Stimulated activated CD4-positive, alpha-beta T cell treated with anti-CD3 and anti-CD28 coated beads, Interleukin-2, amount 100 ng/mL, for 4 hours (primary cell): ENCODE measurements around the gene STARD5.
A peak's percentile ranks its signal among the peaks of the same experiment; 100 is the strongest.
"Not testable (repeated sequence)": the region's sequence is repeated elsewhere in the genome, so short reads cannot be mapped to it uniquely, and the experiment has no call there.

ENCODE experiments used
- DNase-seq: peaks from one replicate; pipeline ENCODE4 v3.0.0-alpha.2; 2020; ENCODE audit warnings: low read depth

STARD5 gene, protein sequence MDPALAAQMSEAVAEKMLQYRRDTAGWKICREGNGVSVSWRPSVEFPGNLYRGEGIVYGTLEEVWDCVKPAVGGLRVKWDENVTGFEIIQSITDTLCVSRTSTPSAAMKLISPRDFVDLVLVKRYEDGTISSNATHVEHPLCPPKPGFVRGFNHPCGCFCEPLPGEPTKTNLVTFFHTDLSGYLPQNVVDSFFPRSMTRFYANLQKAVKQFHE

DNA sequence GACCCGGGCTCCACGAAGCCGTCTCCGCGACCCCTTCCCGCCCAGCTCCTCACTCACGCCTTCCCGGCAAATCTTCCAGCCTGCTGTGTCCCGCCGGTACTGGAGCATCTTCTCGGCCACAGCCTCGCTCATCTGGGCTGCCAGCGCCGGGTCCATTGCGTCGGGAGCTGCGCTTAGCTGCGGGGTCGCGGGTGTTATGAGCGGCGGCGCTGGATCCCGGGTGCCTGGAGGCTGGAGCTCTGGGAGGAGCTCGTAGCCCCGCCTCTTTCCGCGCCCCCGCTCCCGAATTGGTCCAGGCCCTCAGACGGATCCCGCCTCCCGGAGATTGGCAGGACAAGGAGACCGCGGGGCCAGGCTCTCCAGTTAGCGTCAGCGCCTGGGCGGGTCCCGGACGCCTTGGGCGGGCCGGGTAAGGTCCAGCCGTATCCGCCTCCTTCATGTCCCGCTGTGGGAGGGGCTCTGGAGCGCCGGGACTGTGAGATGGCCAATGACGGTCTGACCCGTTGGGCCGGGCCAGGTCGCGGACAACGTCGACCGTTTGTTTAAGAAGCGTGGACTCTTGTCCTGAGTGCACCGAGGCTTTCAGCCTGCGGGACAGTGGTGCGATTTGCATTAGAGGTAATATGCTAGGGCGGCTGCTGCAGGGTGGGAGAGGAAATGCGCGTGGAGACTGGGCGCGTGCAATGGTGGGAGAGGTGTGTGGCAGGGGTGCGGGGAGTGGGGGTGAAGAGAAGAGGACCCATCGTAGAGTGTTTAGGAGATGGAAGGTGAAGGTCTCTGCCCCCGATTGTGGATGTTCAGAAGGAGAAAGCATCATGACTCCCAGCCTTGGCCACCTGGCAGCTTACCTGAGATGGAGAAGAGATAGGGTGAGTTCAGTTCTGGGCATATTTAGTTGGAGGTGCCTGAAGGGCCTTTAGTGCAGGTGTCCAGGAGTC is at the start of gene STARD5:
STARD5 (minus strand) TSS at position 198 of the 938 bp plus-strand sequence; CDS start at position 156, 42 bp downstream.
- DNase-seq, result peak; percentile 93

DNA sequence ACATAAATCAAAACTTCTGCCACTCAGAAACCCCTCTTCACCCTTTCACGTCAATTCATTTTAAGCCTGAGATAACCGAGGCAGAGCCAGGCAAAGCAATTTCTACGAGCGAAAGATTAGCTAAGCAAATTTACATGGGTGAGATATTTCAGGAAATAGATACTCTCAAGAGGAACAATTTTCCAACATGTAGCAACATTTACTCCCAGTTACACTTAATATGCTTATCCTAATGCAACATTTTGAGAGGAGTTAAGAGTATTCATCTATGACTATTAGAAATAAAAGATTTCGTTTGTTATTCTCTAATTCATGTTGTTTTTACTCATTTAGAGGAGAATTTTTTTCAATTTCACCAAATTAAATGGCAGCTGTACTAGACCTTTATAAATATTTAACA is 49.2 kb upstream of the STARD5 start:
- DNase-seq, result no peak

GRCh38 chr15:81372575-81372974 is 48.6 kb upstream of the STARD5 start:
- no peak for DNase-seq

- no peak for DNase-seq
Observed at GRCh38 chr15:81363718-81364500, 40.0 kb upstream of the STARD5 start.

DNA sequence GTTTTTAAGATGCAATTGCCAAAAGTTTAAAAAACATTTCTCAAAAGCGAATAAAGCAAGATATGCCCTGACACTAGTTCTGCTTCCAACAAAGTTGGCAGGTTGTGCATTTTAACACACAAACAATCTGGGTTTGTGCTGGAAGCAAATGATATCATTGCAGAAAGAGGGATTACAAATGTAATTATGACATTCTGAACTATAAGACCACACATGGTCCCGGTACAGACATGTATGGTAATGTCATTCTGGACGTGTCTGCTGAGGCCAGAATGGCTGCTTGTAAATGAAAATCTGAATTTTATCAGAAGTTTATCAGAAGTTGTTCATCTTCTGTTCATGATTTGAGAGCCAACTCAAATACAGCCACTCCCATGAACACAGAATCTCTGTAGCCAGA is 39.3 kb upstream of the STARD5 start:
- DNase-seq, result no peak

DNA sequence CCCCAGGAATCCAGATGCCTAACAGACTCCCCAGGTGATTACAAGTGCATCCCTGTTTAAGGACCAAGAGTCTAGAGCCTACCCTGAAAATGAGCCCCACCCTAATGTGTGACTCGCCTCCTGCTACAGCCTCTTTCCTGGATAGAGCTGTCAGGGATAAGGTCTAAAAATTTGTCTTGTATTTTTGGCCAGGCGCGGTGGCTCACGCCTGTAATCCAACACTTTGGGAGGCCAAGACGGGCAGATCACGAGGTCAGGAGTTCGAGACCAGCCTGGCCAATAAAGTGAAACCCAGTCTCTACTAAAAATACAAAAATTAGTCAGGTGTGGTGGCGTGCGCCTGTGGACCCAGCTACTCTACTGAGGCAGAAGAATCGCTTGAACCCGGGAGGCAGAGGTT is 38.8 kb upstream of the STARD5 start:
- no peak for DNase-seq

DNA sequence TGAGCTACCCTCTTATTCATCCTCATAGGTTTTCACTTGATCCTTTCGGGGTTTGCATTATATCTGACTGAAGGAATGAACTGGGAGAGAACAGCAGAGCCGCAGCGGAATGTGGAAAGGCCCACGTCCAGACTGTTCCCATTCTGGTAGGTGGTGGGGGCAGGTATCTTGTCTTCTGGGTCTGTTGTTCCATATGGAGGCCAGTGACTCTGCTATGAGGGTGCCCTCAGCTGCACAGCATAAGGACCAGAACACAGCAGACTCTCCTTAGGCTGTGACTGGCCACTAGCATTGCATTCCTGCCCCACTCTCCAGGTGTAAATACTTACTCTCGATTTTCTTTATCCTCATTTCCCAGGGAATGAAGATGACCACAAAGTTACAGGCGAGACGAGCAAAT is 38.0 kb upstream of the STARD5 start:
- no peak for DNase-seq

- DNase-seq, result no peak
Observed at GRCh38 chr15:81360491-81360890, 36.5 kb upstream of the STARD5 start.

- no peak for DNase-seq
Observed at GRCh38 chr15:81358248-81358647, 34.3 kb upstream of the STARD5 start.

DNA sequence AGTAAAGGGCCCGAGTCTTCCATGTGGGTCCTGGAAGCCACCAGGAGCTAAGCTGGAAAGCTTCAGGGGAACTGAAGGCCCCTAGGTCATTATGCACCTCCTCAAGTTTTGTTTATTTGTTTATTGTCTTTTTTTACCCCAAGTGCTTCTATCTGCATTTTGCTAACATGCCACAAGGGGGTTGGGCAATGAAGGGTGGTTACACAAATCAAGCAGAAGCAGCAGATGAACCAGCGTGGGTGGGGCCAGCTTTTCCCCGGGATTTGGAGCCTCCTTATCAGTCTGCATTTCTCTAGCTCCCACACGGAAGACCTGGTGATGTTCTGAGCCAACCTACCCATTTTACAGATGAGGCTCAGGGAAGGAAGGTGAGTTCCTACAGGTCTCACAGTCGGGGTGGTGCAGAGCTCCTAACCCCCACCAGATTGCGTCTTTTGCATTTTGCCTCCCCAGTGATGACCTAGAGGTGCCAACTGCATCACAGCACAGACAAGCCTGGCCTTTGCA is 33.3 kb upstream of the STARD5 start:
- no peak for DNase-seq

GRCh38 chr15:81356252-81356651 is 32.3 kb upstream of the STARD5 start:
- DNase-seq, result no peak

DNA sequence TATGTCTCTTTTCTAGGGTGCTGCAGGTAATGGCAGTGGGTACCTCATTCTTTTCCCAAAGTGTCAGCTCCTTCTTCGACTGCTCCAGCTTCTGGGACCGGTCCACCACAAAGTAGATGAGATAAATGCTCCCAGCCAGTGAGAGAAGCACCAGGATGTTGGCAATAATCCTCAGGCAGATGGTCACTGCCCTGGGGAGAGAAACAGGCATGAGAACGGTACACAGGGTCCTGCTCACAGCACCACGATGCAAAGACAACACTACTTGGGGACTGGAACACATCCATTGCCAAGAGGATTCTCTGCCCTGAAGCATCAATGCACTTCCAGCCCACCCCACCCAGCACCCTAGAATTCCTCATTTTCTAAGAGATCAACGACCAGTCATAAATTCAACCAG is 27.7 kb upstream of the STARD5 start:
- no peak for DNase-seq

- DNase-seq, result no peak
Observed at GRCh38 chr15:81349271-81349670, 25.3 kb upstream of the STARD5 start.

DNA sequence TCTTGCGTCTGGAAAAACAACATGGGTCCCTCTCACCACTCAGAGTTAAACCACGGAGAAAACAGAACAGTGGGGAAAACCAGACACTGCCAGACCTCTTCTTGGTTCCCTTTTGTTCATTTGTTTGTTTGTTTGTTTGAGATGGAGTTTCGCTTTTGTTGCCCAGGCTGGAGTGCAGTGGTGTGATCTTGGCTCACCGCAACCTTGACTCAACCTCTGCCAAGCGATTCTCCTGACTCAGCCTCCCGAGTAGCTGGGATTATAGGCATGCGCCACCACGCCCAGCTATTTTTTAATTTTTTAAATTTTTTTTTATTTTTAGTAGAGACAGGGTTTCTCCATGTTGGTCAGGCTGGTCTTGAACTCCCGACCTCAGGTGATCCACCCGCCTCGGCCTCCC is 24.8 kb upstream of the STARD5 start:
- not testable (repeated sequence) for DNase-seq

DNA sequence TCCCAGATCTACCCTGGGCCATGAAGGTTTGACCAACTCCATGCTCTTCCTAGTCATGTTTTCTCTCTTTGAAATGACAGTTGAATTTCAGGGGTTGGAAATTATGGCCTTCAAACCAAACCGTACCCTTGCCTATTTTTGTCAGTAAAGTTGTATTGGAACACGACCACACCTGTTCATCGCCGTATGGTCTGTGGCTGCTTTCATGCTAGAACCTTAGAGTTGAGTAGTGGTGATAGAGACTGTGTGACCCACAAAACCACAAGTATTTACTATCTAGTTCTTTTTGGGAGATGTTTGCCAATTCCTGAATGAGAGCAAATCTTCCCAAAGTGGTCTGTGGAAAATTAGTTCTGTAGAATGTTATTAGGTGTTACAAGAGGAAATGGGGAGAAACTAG is 24.0 kb upstream of the STARD5 start:
- no peak for DNase-seq

GRCh38 chr15:81346611-81347010 is 22.7 kb upstream of the STARD5 start:
- no peak for DNase-seq

- no peak for DNase-seq
Observed at GRCh38 chr15:81343371-81343770, 19.4 kb upstream of the STARD5 start.

DNA sequence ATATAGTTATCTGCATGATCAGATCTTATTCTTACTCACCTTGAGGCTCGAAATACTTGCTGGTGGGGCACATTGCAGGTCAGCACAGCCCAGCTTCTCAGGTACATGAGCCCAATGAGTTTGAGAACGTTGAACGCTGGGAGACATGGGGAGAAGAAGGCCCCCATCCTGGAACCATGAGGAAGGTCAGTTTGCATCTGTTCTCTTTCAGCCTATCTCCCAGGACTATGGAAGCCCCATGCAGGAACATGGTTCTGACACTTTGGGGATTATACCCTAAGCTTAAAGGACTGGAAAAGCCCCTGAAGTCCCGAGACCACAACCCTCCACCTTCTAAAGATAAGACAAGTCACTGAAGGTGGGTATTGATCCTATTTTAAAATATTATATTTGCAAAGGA is 17.4 kb upstream of the STARD5 start:
- no peak for DNase-seq

GRCh38 chr15:81339851-81340250 is 15.9 kb upstream of the STARD5 start:
- DNase-seq, result no peak

GRCh38 chr15:81339321-81339720 is 15.4 kb upstream of the STARD5 start:
- DNase-seq, result no peak

DNA sequence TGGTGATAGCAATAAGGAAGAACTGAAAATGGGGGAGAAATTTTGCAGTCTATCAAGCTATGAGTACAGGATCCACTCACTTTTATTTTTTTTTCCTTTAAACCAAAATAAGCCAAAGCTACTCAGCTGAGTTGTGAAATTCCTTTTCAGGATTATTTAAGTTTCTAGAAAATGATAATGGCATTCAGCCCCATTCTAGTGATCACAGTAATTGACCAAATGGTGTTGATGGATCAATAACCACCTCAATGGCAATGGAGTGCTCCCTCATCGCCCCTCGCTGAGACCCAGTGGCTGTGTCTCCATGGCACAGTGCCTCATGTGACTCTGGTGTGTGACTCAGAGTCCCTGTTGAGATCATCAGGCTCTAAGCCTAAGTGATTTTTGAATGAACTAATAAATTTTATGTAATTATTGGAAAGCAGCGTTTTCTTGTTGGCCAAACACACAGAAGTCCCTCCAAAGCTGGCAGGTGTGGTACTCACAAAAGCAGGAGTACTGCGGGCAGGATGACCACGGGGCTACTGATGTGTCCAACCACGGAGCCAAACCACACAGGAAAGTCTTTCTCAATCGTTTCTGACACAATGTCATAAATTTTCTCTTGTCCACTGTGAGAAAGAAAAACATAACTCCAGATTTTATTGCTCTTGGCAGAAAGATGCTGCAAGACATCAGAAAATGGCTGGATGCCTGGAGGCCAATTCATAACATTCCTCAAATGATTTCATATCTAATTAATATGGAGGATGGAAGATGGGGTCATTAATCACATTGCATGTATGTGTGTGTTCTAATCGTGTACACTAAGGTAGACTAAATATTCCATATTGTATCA is 14.4 kb upstream of the STARD5 start:
- no peak for DNase-seq
